ENCODE results near the gene ZNF17.

GRCh38 chr19:57452307-57452706 is 41.3 kb downstream of the ZNF17 start:
- TF ChIP-seq EZH2 (IDR thresholded peaks at IDR 0.05): no peak
- TF ChIP-seq CTCF (IDR thresholded peaks at IDR 0.05): no peak
- TF ChIP-seq EZH2phosphoT487 (IDR thresholded peaks at IDR 0.05): no peak
